Body of pancreas (tissue), 4 donors: ENCODE measurements around the gene ARHGEF19. TPM values are rescaled to one million over a fixed set of nuclear protein-coding genes. Genes with fewer than 3 reads are reported as not detected.
"Not testable (repeated sequence)": the region's sequence is repeated elsewhere in the genome, so short reads cannot be mapped to it uniquely, and the experiment has no call there.

Experiments used
- ATAC-seq: fragments of 150-250 bp; one replicate; pipeline ENCODE4 v1.9.1; 2016
- DNase-seq, 4 donors: peaks; one replicate each; pipeline ENCODE4 v3.0.0-alpha.2; 2019
- H3K27ac ChIP-seq, 4 donors: fragments of 200-600 bp; sonication (generic); 1 replicate in 3 of 4; 2 replicates in 1 of 4; pipeline versions ENCODE4 v1.5.1 to v1.6.1; 2016 to 2019; ENCODE audit warnings: mild to moderate bottlenecking in 1 of 4, mixed read lengths in 1 of 4, moderate library complexity in 1 of 4
- H3K27me3 ChIP-seq, 2 donors: fragments of 200-600 bp; sonication (generic); one replicate each; pipeline ENCODE4 v1.6.0; 2016; ENCODE audit warnings: mild to moderate bottlenecking in 1 of 2
- H3K36me3 ChIP-seq, 2 donors: fragments of 200-600 bp; sonication (generic); replicated peaks in 1 of 2; 2 replicates each; pipeline ENCODE4 v1.5.1; 2016; ENCODE audit warnings: low read depth in 2 of 2; ENCODE audit not compliant: insufficient read depth in 1 of 2
- H3K4me1 ChIP-seq: fragments of 200-600 bp; sonication (generic); one replicate; pipeline ENCODE4 v1.6.0; 2016
- H3K4me3 ChIP-seq, 2 donors: fragments of 200-600 bp; sonication (generic); 1 replicate in 1 of 2; 2 replicates in 1 of 2; pipeline ENCODE4 v1.5.1; 2016 to 2019
- H3K9me3 ChIP-seq, 3 donors: fragments of 200-600 bp; sonication (generic); 1 replicate in 2 of 3; 2 replicates in 1 of 3; pipeline ENCODE4 v1.5.1; 2016
- POLR2A ChIP-seq, 3 donors: fragments of 450-650 bp; IDR thresholded peaks; one replicate each; pipeline ENCODE4 v1.6.1; 2016; ENCODE audit warnings: antibody characterized with exemption in 3 of 3, mild to moderate bottlenecking in 2 of 3
- WGBS, 2 donors: methylation state at CpG; one replicate each; pipeline ENCODE4 v1.1.5; 2017; 5-methylcytosine and 5-hydroxymethylcytosine counted together
- intact Hi-C: fragments of 100-400 bp; cut with DNase I; formaldehyde crosslinking; loops from one replicate; pipeline ENCODE4 v1.15.1; 2023
- total RNA-seq, 2 donors: library from RNA; depleted of rRNA; stranded (reverse); fragments of >200 nt; gene quantifications; one replicate each; pipeline ENCODE4 v1.1.0, GENCODE V29; 2016
- TF ChIP-seq, protein P1 (sequence below), 7 experiments: fragments of 450-650 bp in 4 of 7; fragments of 200-600 bp in 3 of 7; sonication (generic) in 3 of 7; IDR thresholded peaks; one replicate each; pipeline ENCODE4 v1.5.1; 2016 to 2019; ENCODE audit warnings: antibody characterized with exemption in 7 of 7

ARHGEF19 gene
- total RNA-seq, 2 donors from 2014 or later = 15.3 to 31.3 TPM

DNA sequence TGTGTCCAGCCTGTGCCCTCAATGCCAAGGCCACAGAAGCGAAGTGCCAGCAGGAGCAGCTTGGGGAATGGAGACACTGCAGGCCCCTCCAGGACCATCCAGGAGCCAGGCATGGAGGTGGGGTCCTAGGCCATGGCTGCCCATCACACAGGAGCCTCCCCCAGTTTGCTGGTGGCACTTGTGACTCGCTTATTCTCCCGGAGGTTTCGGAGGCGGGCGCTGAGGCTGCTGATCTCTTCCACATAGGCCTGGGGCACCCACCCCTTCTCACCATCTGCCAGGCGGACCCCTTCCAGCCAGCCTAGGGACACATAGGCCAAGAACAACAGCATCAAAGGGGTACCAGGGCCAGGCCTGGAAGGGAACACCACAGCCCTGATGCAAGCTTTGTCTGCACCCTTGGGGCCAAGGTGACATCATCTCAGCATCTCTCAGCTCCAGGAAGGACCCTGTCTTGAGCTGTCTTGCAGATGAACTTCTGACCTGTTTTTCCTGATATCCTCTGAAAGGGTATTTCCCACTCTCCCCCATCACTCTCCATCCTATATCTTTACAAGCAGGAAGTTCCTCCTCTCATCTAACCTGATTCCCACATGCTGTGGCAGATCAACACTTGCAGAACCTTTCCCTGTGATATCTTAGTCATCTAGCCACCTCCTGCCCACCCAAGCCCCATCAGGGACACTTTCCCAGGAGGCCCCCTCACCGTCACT, 13.9 kb downstream of the ARHGEF19 start:
- no peak for DNase-seq
- Histone ChIP-seq H3K4me3 (no peak overlapping the region), H3K27me3 (no peaks in the 10 kb centered on the region), H3K4me1 (no peaks in the 10 kb centered on the region), H3K27ac (no peak overlapping the region), H3K9me3 (no peaks in the 10 kb centered on the region), H3K36me3 (no peaks in the 10 kb centered on the region)
- no peak for TF ChIP-seq POLR2A (IDR thresholded peaks at IDR 0.05)
- TF ChIP-seq, protein P1, sequence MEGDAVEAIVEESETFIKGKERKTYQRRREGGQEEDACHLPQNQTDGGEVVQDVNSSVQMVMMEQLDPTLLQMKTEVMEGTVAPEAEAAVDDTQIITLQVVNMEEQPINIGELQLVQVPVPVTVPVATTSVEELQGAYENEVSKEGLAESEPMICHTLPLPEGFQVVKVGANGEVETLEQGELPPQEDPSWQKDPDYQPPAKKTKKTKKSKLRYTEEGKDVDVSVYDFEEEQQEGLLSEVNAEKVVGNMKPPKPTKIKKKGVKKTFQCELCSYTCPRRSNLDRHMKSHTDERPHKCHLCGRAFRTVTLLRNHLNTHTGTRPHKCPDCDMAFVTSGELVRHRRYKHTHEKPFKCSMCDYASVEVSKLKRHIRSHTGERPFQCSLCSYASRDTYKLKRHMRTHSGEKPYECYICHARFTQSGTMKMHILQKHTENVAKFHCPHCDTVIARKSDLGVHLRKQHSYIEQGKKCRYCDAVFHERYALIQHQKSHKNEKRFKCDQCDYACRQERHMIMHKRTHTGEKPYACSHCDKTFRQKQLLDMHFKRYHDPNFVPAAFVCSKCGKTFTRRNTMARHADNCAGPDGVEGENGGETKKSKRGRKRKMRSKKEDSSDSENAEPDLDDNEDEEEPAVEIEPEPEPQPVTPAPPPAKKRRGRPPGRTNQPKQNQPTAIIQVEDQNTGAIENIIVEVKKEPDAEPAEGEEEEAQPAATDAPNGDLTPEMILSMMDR (IDR thresholded peaks at IDR 0.05) = no peak
- 94 to 100% methylated on average over 1 to 8 of the region's 8 CpGs for WGBS, 2 donors
- intact Hi-C loops = loop anchor here (5.0 kb wide), 1 partner anchor 44 kb away; no protein-coding TSS in a partner anchor
- ATAC-seq = no peak

DNA sequence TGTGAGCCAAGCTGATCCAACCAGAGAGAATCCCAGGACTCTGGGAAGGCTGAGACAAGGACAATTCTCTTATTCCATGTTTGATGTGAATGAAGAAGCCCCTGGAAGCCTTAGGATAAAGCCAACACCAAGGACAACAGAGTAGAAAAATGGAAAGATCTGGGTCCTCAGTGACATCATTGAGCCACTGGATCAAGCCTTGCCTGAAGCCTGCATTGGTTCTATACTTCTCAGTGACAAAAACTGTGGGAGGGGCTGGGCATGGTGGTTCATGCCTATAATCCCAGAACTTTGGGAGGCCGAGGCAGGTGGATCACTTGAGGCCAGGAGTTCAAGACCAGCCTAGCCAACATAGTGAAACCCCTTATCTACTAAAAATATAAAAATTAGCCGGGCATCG, 15.6 kb downstream of the ARHGEF19 start:
- intact Hi-C loops = loop anchor here (5.0 kb wide), 1 partner anchor 45 kb away; no protein-coding TSS in a partner anchor
- Histone ChIP-seq H3K9me3 (no peaks in the 10 kb centered on the region), H3K36me3 (no peaks in the 10 kb centered on the region), H3K4me1 (no peaks in the 10 kb centered on the region), H3K4me3 (no peak overlapping the region), H3K27me3 (no peaks in the 10 kb centered on the region), H3K27ac (no peak overlapping the region)
- DNase-seq (no peak), ATAC-seq (no peak)
- TF ChIP-seq, protein P1 (IDR thresholded peaks at IDR 0.05) = no peak
- TF ChIP-seq POLR2A (IDR thresholded peaks at IDR 0.05) = no peak
- 62 to 100% methylated on average over 2 to 3 of the region's 3 CpGs for WGBS, 2 donors

DNA sequence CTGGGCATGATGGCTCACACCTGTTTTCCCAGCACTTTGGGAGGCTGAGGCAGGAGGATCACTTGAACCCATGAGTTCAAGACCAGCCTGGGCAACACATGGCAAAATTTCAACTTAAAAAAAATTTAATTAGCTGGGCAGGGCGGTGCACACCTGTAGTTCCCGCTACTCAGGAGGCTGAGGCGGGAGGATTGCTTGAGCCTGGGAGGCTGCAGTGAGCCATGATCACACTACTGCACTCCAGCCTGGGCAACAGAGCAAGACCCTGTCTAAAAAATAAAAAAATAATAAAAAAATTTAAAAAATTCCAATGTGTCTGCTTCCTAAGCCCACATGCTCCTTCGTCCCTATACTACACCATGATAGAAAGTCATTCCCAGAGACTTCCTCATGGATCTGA, 16.3 kb downstream of the ARHGEF19 start:
- intact Hi-C loops = loop anchor here (5.0 kb wide), 1 partner anchor 46 kb away; no protein-coding TSS in a partner anchor

DNA sequence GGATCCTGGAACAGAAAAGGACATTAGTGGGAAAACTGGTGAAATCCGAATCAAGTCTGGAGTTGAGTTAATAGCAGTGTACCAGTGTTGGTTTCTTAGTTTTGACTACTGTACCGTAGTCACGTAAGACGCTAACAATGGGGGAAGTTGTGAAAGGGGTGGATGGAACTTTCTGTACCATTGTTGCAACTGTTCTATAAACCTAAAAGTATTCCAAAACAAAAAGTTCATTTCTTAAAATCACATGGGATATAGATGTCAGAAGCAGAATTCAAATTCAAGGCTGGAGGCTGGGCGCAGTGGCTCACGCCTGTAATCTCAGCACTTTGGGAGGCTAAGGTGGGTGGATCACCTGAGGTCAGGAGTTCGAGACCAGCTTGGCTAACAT, 16.9 kb downstream of the ARHGEF19 start:
- no peaks in the 10 kb centered on the region for H3K4me1 ChIP-seq
- H3K36me3 ChIP-seq = no peaks in the 10 kb centered on the region
- DNase-seq = no peak
- no peaks in the 10 kb centered on the region for H3K9me3 ChIP-seq
- TF ChIP-seq, protein P1 (IDR thresholded peaks at IDR 0.05) = no peak
- TF ChIP-seq POLR2A (IDR thresholded peaks at IDR 0.05) = no peak
- intact Hi-C loops = loop anchor here (5.0 kb wide), 1 partner anchor 47 kb away; no protein-coding TSS in a partner anchor
- 78 to 84% methylated on average over 7 of the region's 7 CpGs for WGBS, 2 donors
- no peaks in the 10 kb centered on the region for H3K27me3 ChIP-seq
- ATAC-seq = no peak
- H3K4me3 ChIP-seq = no peak overlapping the region
- H3K27ac ChIP-seq = no peak overlapping the region

More for the DNA sequence above, 16.3 kb downstream of the ARHGEF19 start:
- not testable (repeated sequence) for H3K9me3 ChIP-seq, H3K27me3 ChIP-seq, H3K27ac ChIP-seq, DNase-seq, H3K4me1 ChIP-seq, ATAC-seq, H3K4me3 ChIP-seq, H3K36me3 ChIP-seq
- WGBS, 2 donors = 88 to 91% methylated on average over 4 of the region's 4 CpGs

DNA sequence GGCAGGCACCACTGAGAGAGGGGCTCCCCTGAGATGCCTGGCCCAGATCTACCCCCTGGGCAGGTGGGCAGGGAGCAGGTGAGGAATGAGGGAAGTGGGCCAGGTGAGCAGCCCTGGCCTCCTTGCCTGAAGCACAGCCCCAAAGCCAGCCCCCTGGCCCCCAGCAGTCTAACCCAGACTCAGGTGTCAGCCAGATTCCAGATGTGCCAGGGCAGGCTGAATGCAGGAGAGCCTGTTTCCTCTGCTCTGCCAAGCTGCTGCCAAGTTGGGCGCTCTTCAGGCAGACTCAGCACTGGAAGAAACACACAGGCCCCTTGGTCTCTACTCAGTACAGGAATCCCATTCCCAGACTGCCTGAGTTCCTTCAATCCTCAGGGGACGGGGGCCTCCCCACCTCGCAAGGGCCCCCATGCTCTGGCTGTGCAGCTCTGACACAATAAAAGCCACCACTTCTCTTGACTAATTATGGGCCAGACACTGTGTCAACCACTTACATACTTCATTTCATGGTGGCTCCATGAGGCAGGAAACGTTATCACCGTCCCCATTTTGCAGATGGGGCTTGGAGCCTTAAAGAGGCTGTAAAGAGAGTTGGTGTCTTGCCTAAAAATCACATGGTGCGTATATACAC, 20.4 kb downstream of the ARHGEF19 start:
- Histone ChIP-seq H3K4me1 (peaks cover 8% of the 10 kb centered on the region), H3K36me3 (no peaks in the 10 kb centered on the region), H3K27ac (no peak overlapping the region), H3K9me3 (no peaks in the 10 kb centered on the region), H3K27me3 (no peaks in the 10 kb centered on the region), H3K4me3 (no peak overlapping the region)
- no peak for DNase-seq
- no peak for ATAC-seq
- WGBS, 2 donors = 69 to 75% methylated on average over 6 of the region's 6 CpGs
- intact Hi-C loops = no loop called here
- TF ChIP-seq, protein P1 (IDR thresholded peaks at IDR 0.05) = no peak
- no peak for TF ChIP-seq POLR2A (IDR thresholded peaks at IDR 0.05)
